HL-60 (cell line): ENCODE data around the gene PBX1.

Source experiments
- DNase-seq, 2 experiments: peaks; one replicate each; pipeline ENCODE4 v3.0.0-alpha.2; 2010 to 2020; ENCODE audit warnings: low read depth in 1 of 2, low spot score in 1 of 2
- H3K27ac ChIP-seq: fragments of 250-450 bp; sonication (Bioruptor Pico); replicated peaks from 2 replicates; pipeline ENCODE4 v1.5.1; 2020; ENCODE audit warnings: mild to moderate bottlenecking, moderate library complexity
- H3K27me3 ChIP-seq: fragments of 250-450 bp; sonication (Bioruptor Pico); 2 replicates; pipeline ENCODE4 v1.5.1; 2021; ENCODE audit warnings: mild to moderate bottlenecking, moderate library complexity; ENCODE audit not compliant: insufficient read depth, poor library complexity, severe bottlenecking
- H3K4me3 ChIP-seq: replicated peaks from 2 replicates; pipeline ENCODE4 v1.5.1; 2011; ENCODE audit warnings: mild to moderate bottlenecking, control low read depth, low read length; ENCODE audit not compliant: insufficient read depth
- CTCF ChIP-seq: IDR thresholded peaks from one replicate; pipeline ENCODE4 v1.5.1; 2011; ENCODE audit warnings: low read length, control low read depth, inconsistent platforms; ENCODE audit not compliant: insufficient read depth
- GABPA ChIP-seq: IDR thresholded peaks from 2 replicates; pipeline ENCODE4 v1.6.1; 2012; ENCODE audit warnings: low read depth
- POLR2AphosphoS5 ChIP-seq: IDR thresholded peaks from 2 replicates; pipeline ENCODE4 v1.6.1; 2012; ENCODE audit warnings: low read depth
- REST ChIP-seq: IDR thresholded peaks from 2 replicates; pipeline ENCODE4 v1.6.1; 2012; ENCODE audit warnings: low read depth; ENCODE audit not compliant: insufficient replicate concordance
- SPI1 ChIP-seq: IDR thresholded peaks from 2 replicates; pipeline ENCODE4 v1.6.1; 2012; ENCODE audit warnings: low read depth, mild to moderate bottlenecking, borderline replicate concordance

Gene PBX1

GRCh38 chr1:164610538-164611222 lies 51.7 kb downstream of the PBX1 start:
- Histone ChIP-seq H3K4me3 (no peak overlapping the region), H3K27me3 (no peaks in the 10 kb centered on the region), H3K27ac (no peak overlapping the region)
- TF ChIP-seq CTCF = no peak
- TF ChIP-seq GABPA = no peak
- TF ChIP-seq SPI1 = no peak
- no peak for TF ChIP-seq REST
- TF ChIP-seq POLR2AphosphoS5 = no peak
- DNase-seq = no peak

- no peak for TF ChIP-seq POLR2AphosphoS5
- no peak for TF ChIP-seq REST
- TF ChIP-seq CTCF = no peak
- H3K4me3 ChIP-seq = no peak overlapping the region
- H3K27ac ChIP-seq = no peak overlapping the region
- no peaks in the 10 kb centered on the region for H3K27me3 ChIP-seq
- DNase-seq = no peak
Observed at GRCh38 chr1:164611754-164612642, 53.0 kb downstream of the PBX1 start.

GRCh38 chr1:164613176-164613575 lies 54.2 kb downstream of the PBX1 start:
- no peak for DNase-seq
- no peak for TF ChIP-seq REST
- TF ChIP-seq GABPA = no peak
- no peak for TF ChIP-seq SPI1
- TF ChIP-seq POLR2AphosphoS5 = no peak
- H3K4me3 ChIP-seq = no peak overlapping the region
- no peaks in the 10 kb centered on the region for H3K27me3 ChIP-seq
- H3K27ac ChIP-seq = no peak overlapping the region
